MM.1S (cell line): Measurements from ENCODE around the gene PCP2.
"Not testable (repeated sequence)": the region's sequence is repeated elsewhere in the genome, so short reads cannot be mapped to it uniquely, and the experiment has no call there.

ENCODE experiments used
- DNase-seq: peaks from one replicate; pipeline ENCODE4 v3.0.0-alpha.2; 2015
- H2AFZ ChIP-seq: fragments of 300-600 bp; sonication (generic); 2 replicates; pipeline ENCODE4 v1.6.0; 2016; ENCODE audit warnings: antibody characterized with exemption, low read length
- H3F3A ChIP-seq: fragments of 300-600 bp; sonication (generic); 2 replicates; pipeline ENCODE4 v1.6.1; 2016; ENCODE audit warnings: mild to moderate bottlenecking, antibody characterized with exemption, low read length, moderate library complexity, mixed read lengths; ENCODE audit not compliant: insufficient read depth
- H3K27ac ChIP-seq: fragments of 300-600 bp; sonication (generic); 2 replicates; pipeline ENCODE4 v1.5.1; 2016; ENCODE audit warnings: mild to moderate bottlenecking, low read length
- H3K27me3 ChIP-seq: fragments of 300-600 bp; sonication (generic); replicated peaks from 2 replicates; pipeline ENCODE4 v1.6.0; 2016; ENCODE audit warnings: low read length; ENCODE audit not compliant: insufficient read depth
- H3K36me3 ChIP-seq: fragments of 300-600 bp; sonication (generic); replicated peaks from 2 replicates; pipeline ENCODE4 v1.6.1; 2016; ENCODE audit warnings: mild to moderate bottlenecking, low read length, mixed read lengths; ENCODE audit not compliant: insufficient read depth
- H3K4me1 ChIP-seq: fragments of 300-600 bp; sonication (generic); 2 replicates; pipeline ENCODE4 v1.6.1; 2016; ENCODE audit warnings: low read length, mixed read lengths
- H3K4me2 ChIP-seq: fragments of 300-600 bp; sonication (generic); 2 replicates; pipeline ENCODE4 v1.6.0; 2016; ENCODE audit warnings: low read depth, low read length
- H3K4me3 ChIP-seq: fragments of 300-600 bp; sonication (generic); 2 replicates; pipeline ENCODE4 v1.5.1; 2016; ENCODE audit warnings: low read length, mixed read lengths
- H3K79me2 ChIP-seq: fragments of 300-600 bp; sonication (generic); 2 replicates; pipeline ENCODE4 v1.6.1; 2016; ENCODE audit warnings: mixed run types, low read length, mixed read lengths
- H3K9ac ChIP-seq: fragments of 300-600 bp; sonication (generic); 2 replicates; pipeline ENCODE4 v1.6.1; 2016; ENCODE audit warnings: low read length, mixed read lengths
- H3K9me2 ChIP-seq: fragments of 300-600 bp; sonication (generic); replicated peaks from 2 replicates; pipeline ENCODE4 v1.6.1; 2016; ENCODE audit warnings: mild to moderate bottlenecking, low read length, mixed read lengths; ENCODE audit not compliant: insufficient read depth
- H3K9me3 ChIP-seq: fragments of 300-600 bp; sonication (generic); replicated peaks from 2 replicates; pipeline ENCODE4 v1.6.1; 2016; ENCODE audit warnings: mild to moderate bottlenecking, low read length, mixed read lengths; ENCODE audit not compliant: insufficient read depth
- H4K20me1 ChIP-seq: fragments of 300-600 bp; sonication (generic); 2 replicates; pipeline ENCODE4 v1.6.1; 2016; ENCODE audit warnings: mild to moderate bottlenecking, low read length, moderate library complexity, mixed read lengths; ENCODE audit not compliant: insufficient read depth
- EZH2 ChIP-seq: fragments of 300-600 bp; sonication (generic); optimal IDR thresholded peaks from 2 replicates; pipeline ENCODE3; 2017; ENCODE audit warnings: low read depth, mild to moderate bottlenecking, antibody characterized with exemption, low read length, mixed read lengths
- EZH2phosphoT487 ChIP-seq: fragments of 300-600 bp; sonication (generic); IDR thresholded peaks from 2 replicates; pipeline ENCODE4 v1.6.1; 2018; ENCODE audit warnings: antibody characterized with exemption, low read length
- TF ChIP-seq, protein P1 (sequence below): fragments of 300-600 bp; sonication (generic); IDR thresholded peaks from 2 replicates; pipeline ENCODE4 v1.5.1; 2016; ENCODE audit warnings: antibody characterized with exemption, low read length, mixed read lengths

The PCP2 gene

DNA sequence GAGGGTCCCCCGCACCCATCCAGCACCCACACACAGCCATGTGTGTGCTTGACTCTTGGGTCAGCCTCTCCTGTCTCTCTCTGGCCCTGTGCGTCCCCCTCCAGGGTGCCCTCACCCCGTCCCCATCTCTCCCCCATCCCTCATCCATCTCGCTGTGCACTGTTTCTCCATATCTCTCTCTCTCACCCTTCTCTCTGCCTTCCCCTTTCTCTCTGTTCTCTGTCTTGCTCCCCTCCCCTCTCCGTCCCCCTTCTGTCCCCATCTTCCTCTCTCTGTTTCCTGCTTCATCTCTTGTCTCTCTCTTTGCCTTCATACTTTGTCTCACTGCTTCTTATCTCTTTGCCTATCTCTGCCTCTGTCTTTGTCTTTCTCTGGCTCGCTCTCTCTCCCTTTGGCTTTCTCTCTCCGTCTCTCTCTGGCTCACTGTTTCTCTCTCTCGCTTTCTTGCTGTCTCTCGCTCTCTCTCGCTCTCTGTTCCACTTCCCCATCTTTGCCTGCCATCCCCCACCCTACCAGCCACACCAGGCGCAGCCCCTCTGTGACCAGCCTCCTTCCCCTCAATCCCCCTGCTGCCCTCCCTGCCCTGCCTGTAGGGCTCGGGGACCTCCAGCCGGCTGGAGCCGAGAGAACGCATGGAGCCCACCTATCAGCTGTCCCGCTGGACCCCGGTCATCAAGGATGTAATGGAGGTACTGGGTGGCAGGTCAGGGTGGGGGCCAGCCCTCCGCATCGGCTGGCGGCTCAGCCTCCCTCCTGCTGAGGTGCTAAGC, 12.3 kb upstream of the PCP2 start:
- Histone ChIP-seq H3K36me3 (no peaks in the 10 kb centered on the region), H3K4me1 (no peaks in the 10 kb centered on the region), H3K27ac (no peak overlapping the region), H3K4me3 (no peak overlapping the region), H3F3A (no peaks in the 10 kb centered on the region), H3K9me3 (no peaks in the 10 kb centered on the region), H2AFZ (no peak overlapping the region), H3K79me2 (no peaks in the 10 kb centered on the region), H3K4me2 (no peak overlapping the region), H4K20me1 (no peaks in the 10 kb centered on the region), H3K9me2 (no peaks in the 10 kb centered on the region), H3K27me3 (peaks cover 15% of the 10 kb centered on the region), H3K9ac (no peak overlapping the region)
- no peak for DNase-seq
- TF ChIP-seq EZH2, result no peak

DNA sequence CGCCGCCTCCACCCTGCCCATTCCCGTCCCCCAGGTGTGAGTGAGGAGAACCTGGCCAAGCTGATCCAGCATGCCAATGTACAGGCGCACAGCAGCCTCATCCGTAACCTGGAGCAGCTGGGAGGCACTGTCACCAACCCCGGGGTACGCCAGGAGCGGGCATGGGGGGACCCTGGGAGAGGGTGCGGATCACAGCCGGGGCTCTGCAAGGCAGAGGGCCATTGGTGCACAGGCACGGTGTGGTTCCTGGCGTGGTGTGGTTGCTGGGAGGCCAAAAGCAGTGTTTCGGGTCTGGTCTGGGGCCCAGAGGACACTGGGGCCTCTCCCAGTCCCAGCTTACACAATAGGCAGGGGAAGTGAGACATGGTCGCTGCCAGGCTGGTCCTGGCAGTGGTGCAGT, 11.6 kb upstream of the PCP2 start:
- H3K4me3 ChIP-seq, result no peak overlapping the region
- no peak overlapping the region for H3K4me2 ChIP-seq
- H3K79me2 ChIP-seq, result no peaks in the 10 kb centered on the region
- TF ChIP-seq EZH2 (no peak), EZH2phosphoT487 (no peak)
- TF ChIP-seq, protein P1, sequence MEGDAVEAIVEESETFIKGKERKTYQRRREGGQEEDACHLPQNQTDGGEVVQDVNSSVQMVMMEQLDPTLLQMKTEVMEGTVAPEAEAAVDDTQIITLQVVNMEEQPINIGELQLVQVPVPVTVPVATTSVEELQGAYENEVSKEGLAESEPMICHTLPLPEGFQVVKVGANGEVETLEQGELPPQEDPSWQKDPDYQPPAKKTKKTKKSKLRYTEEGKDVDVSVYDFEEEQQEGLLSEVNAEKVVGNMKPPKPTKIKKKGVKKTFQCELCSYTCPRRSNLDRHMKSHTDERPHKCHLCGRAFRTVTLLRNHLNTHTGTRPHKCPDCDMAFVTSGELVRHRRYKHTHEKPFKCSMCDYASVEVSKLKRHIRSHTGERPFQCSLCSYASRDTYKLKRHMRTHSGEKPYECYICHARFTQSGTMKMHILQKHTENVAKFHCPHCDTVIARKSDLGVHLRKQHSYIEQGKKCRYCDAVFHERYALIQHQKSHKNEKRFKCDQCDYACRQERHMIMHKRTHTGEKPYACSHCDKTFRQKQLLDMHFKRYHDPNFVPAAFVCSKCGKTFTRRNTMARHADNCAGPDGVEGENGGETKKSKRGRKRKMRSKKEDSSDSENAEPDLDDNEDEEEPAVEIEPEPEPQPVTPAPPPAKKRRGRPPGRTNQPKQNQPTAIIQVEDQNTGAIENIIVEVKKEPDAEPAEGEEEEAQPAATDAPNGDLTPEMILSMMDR, result no peak
- no peaks in the 10 kb centered on the region for H3K36me3 ChIP-seq
- no peak overlapping the region for H2AFZ ChIP-seq
- no peaks in the 10 kb centered on the region for H3K9me3 ChIP-seq
- H3K4me1 ChIP-seq, result no peaks in the 10 kb centered on the region
- H3K9me2 ChIP-seq, result no peaks in the 10 kb centered on the region
- no peaks in the 10 kb centered on the region for H3F3A ChIP-seq
- H3K27ac ChIP-seq, result no peak overlapping the region
- H3K9ac ChIP-seq, result no peak overlapping the region
- no peaks in the 10 kb centered on the region for H4K20me1 ChIP-seq
- H3K27me3 ChIP-seq, result peaks cover 8% of the 10 kb centered on the region
- no peak for DNase-seq

GRCh38 chr19:7644550-7644877, 11.0 kb upstream of the PCP2 start:
- H2AFZ ChIP-seq, result no peak overlapping the region
- TF ChIP-seq, protein P1, result no peak
- TF ChIP-seq EZH2, result no peak
- no peak for TF ChIP-seq EZH2phosphoT487
- no peak overlapping the region for H3K9ac ChIP-seq
- peaks cover 5% of the 10 kb centered on the region; the same call in 1 of the 2 replicates for H3K27me3 ChIP-seq
- no peaks in the 10 kb centered on the region for H3K4me1 ChIP-seq
- H3K79me2 ChIP-seq, result no peaks in the 10 kb centered on the region
- H3K27ac ChIP-seq, result no peak overlapping the region
- H3K36me3 ChIP-seq, result no peaks in the 10 kb centered on the region
- no peaks in the 10 kb centered on the region for H3K9me3 ChIP-seq
- DNase-seq, result no peak
- no peaks in the 10 kb centered on the region for H3F3A ChIP-seq
- H4K20me1 ChIP-seq, result no peaks in the 10 kb centered on the region
- no peak overlapping the region for H3K4me2 ChIP-seq
- no peaks in the 10 kb centered on the region for H3K9me2 ChIP-seq
- no peak overlapping the region for H3K4me3 ChIP-seq

GRCh38 chr19:7643629-7644549, 10.4 kb upstream of the PCP2 start:
- not testable (repeated sequence) for H3K27me3 ChIP-seq, H4K20me1 ChIP-seq, H3K27ac ChIP-seq, H3K9me2 ChIP-seq, H3K9me3 ChIP-seq, H3K4me1 ChIP-seq, H3K9ac ChIP-seq, H3K79me2 ChIP-seq, H3K4me3 ChIP-seq, H3K36me3 ChIP-seq, H2AFZ ChIP-seq, H3K4me2 ChIP-seq, H3F3A ChIP-seq
- DNase-seq, result peak; percentile 33
